Activated CD4-positive, alpha-beta T cell treated with anti-CD3 and anti-CD28 coated beads, Interleukin-2, amount 50 U/mL, for 1 hour (primary cell): Measurements from ENCODE around the gene TCEAL5.
"Not testable (repeated sequence)": the region's sequence is repeated elsewhere in the genome, so short reads cannot be mapped to it uniquely, and the experiment has no call there.

Experiments
- DNase-seq: peaks from one replicate; pipeline ENCODE4 v3.0.0-alpha.2; 2020

The TCEAL5 gene

GRCh38 chrX:103233263-103233662, 43.3 kb downstream of the TCEAL5 start:
- no peak for DNase-seq

- not testable (repeated sequence) for DNase-seq
These were observed 50.6 kb downstream of the TCEAL5 start for GRCh38 chrX:103225918-103226317.
